Caco-2 (cell line): ENCODE results near the gene COA5. TPM values are rescaled to one million over a fixed set of nuclear protein-coding genes. Genes with fewer than 3 reads are reported as not detected.

Source experiments
- Bru-seq: library from RNA; stranded (reverse); fragments of 400-500 nt; gene quantifications from one replicate; lab custom pipeline; 2021; lab: Mats Ljungman, UMichigan
- BruChase-seq, 2 experiments: library from RNA; stranded (reverse); fragments of 400-500 nt; gene quantifications; one replicate each; lab custom pipeline; 2021; lab: Mats Ljungman, UMichigan
- BruUV-seq: library from RNA; stranded (reverse); fragments of 400-500 nt; replicated peaks from 2 replicates; lab custom pipeline; 2021; lab: Mats Ljungman, UMichigan
- CTCF ChIA-PET: fragments of 300-600 bp; sonication (Branson Sonifier 250); formaldehyde crosslinking; loops from one replicate; lab custom pipeline; 2022; ENCODE audit warnings: antibody characterized with exemption; lab: Charles Lee
- POLR2A ChIA-PET: fragments of 300-600 bp; sonication (Branson Sonifier 250); formaldehyde crosslinking; loops from one replicate; lab custom pipeline; 2022; ENCODE audit warnings: antibody characterized with exemption; lab: Charles Lee
- DNase-seq, 2 experiments: peaks; one replicate each; pipeline versions ENCODE4 v3.0.0 to v3.0.0-alpha.2; 2020 to 2022
- H3K27me3 ChIP-seq: replicated peaks from 2 replicates; pipeline ENCODE4 v1.6.0; 2011; ENCODE audit warnings: low read length; ENCODE audit not compliant: control insufficient read depth, insufficient read depth
- H3K36me3 ChIP-seq: 2 replicates; pipeline ENCODE4 v1.5.1; 2011; ENCODE audit warnings: low read length; ENCODE audit not compliant: control insufficient read depth, insufficient read depth
- H3K4me1 ChIP-seq: fragments of 250-450 bp; sonication (Bioruptor Pico); 2 replicates; pipeline ENCODE4 v1.5.1; 2020; ENCODE audit warnings: mild to moderate bottlenecking
- H3K4me3 ChIP-seq: 2 replicates; pipeline ENCODE4 v1.5.1; 2011; ENCODE audit warnings: low read depth, mild to moderate bottlenecking, control low read depth, low read length
- H3K9me3 ChIP-seq: fragments of 250-450 bp; sonication (Bioruptor Pico); 2 replicates; pipeline ENCODE4 v1.5.1; 2020; ENCODE audit warnings: mild to moderate bottlenecking, moderate library complexity
- H3K27ac Mint-ChIP-seq: one replicate; pipeline ENCODE4 v1.8.0; 2022; ENCODE audit warnings: mixed read lengths; ENCODE audit not compliant: unreplicated experiment
- H3K27me3 Mint-ChIP-seq: one replicate; pipeline ENCODE4 v1.8.0; 2022; ENCODE audit warnings: mixed read lengths; ENCODE audit not compliant: insufficient read depth, unreplicated experiment
- H3K36me3 Mint-ChIP-seq: one replicate; pipeline ENCODE4 v1.8.0; 2022; ENCODE audit warnings: mild to moderate bottlenecking, mixed read lengths; ENCODE audit not compliant: insufficient read depth, unreplicated experiment
- H3K4me1 Mint-ChIP-seq: one replicate; pipeline ENCODE4 v1.8.0; 2022; ENCODE audit warnings: low read depth, mixed read lengths; ENCODE audit not compliant: unreplicated experiment
- H3K4me3 Mint-ChIP-seq: one replicate; pipeline ENCODE4 v1.8.0; 2022; ENCODE audit warnings: mild to moderate bottlenecking, moderate library complexity, mixed read lengths; ENCODE audit not compliant: unreplicated experiment
- H3K9me3 Mint-ChIP-seq: one replicate; pipeline ENCODE4 v1.8.0; 2022; ENCODE audit warnings: mixed read lengths; ENCODE audit not compliant: unreplicated experiment
- CTCF ChIP-seq, 2 experiments: fragments of 200-600 bp in 1 of 2; IDR thresholded peaks; 1 replicate in 1 of 2; 2 replicates in 1 of 2; pipeline versions ENCODE4 v1.5.1 to v1.8.0; 2011 to 2022; ENCODE audit warnings: antibody characterized with exemption in 1 of 2, control low read depth in 1 of 2, inconsistent platforms in 1 of 2, low read depth in 1 of 2, low read length in 1 of 2, mild to moderate bottlenecking in 1 of 2, moderate library complexity in 1 of 2; ENCODE audit not compliant: insufficient read depth in 1 of 2, severe bottlenecking in 1 of 2, unreplicated experiment in 1 of 2
- intact Hi-C: fragments of 100-400 bp; cut with micrococcal nuclease; formaldehyde crosslinking; loops from one replicate; pipeline ENCODE4 v1.10.0; 2022; ENCODE audit not compliant: unreplicated experiment
- long read RNA-seq: library from polyadenylated mRNA; stranded (forward); transcript quantifications from one replicate; pipeline ENCODE4 v2.0.0, GENCODE V29; 2022
- total RNA-seq: library from RNA; stranded (reverse); gene quantifications from 2 replicates; pipeline ENCODE4 v1.2.3, GENCODE V29; 2022

COA5 gene
- 35.7 TPM in 2 replicates for total RNA-seq
- percentile 91 among the genes with signal in this experiment for Bru-seq, nascent RNA
- BruChase-seq, experiment 1, labeled RNA remaining after a 2-hour chase: percentile 90 among the genes with signal in this experiment
- BruChase-seq, experiment 2, labeled RNA remaining after a 6-hour chase: percentile 84 among the genes with signal in this experiment
- long read RNA-seq, transcript COA5-201 (3 exons, 1,754 nt): major isoform, 63 of 88 reads
- long read RNA-seq, transcript COA5-204 (2 exons, 958 nt): minor isoform, 8 of 88 reads
- long read RNA-seq, partial matches to known transcripts: 0 of 88 reads
- long read RNA-seq, other reads (novel, unspliced or antisense): 13 of 88 reads

GRCh38 chr2:98608116-98608961 lies at the start of gene COA5, which contains the start of gene UNC50:
TSS of gene COA5 (minus strand) at chr2:98608512. CDS start at chr2:98608405, 107 bp downstream.
TSS of gene UNC50 (plus strand) at chr2:98608589. CDS start at chr2:98609760, 1,171 bp downstream.
- Mint-ChIP-seq H3K4me3 (peak within 1 kb of the TSS; percentile 86), H3K27ac (peak within 1 kb of the TSS; percentile 82), H3K4me1 (peaks cover 22% of the 10 kb centered on the region), H3K27me3 (no peaks in the 10 kb centered on the region), H3K36me3 (peaks cover 29% of the 10 kb centered on the region), H3K9me3 (no peaks in the 10 kb centered on the region)
- ChIA-PET POLR2A (interaction anchor here (0.7 kb wide), 2 partner anchors 186 to 213 kb away, joined by 3 read pairs; no protein-coding TSS in a partner anchor), CTCF (interaction anchor here (1.0 to 1.2 kb wide), 2 partner anchors 41 to 124 kb away, joined by 4 read pairs; no protein-coding TSS in a partner anchor)
- Histone ChIP-seq H3K27me3 (no peaks in the 10 kb centered on the region), H3K9me3 (no peaks in the 10 kb centered on the region), H3K36me3 (no peaks in the 10 kb centered on the region), H3K4me1 (peaks cover 5% of the 10 kb centered on the region), H3K4me3 (peak within 1 kb of the TSS; percentile 78)
- DNase-seq: peak; percentile 90 to 94
- no TSS peak for BruUV-seq
- intact Hi-C loops: loop anchor here (2.0 kb wide), 1 partner anchor 196 kb away; no protein-coding TSS in a partner anchor
- TF ChIP-seq CTCF (IDR thresholded peaks at IDR 0.05; ENCODE audit: insufficient read depth in 1 of 2, low read depth in 1 of 2, low read length in 1 of 2, severe bottlenecking in 1 of 2, unreplicated experiment in 1 of 2): peak in 1 of 2 experiments; percentile 9

GRCh38 chr2:98656800-98657199 lies 48.5 kb upstream of the COA5 start:
- ChIA-PET CTCF (no interaction called here), POLR2A (interaction anchor here (0.8 kb wide), 1 partner anchor 74 kb away, joined by 3 read pairs; no protein-coding TSS in a partner anchor)
- no peak overlapping the region for H3K27ac Mint-ChIP-seq
- no TSS peak for BruUV-seq
- no peak overlapping the region for H3K4me3 ChIP-seq
- H3K27me3 ChIP-seq: no peaks in the 10 kb centered on the region
- no peaks in the 10 kb centered on the region for H3K27me3 Mint-ChIP-seq
- no peaks in the 10 kb centered on the region for H3K4me1 ChIP-seq
- H3K36me3 Mint-ChIP-seq: peaks cover 21% of the 10 kb centered on the region
- H3K4me1 Mint-ChIP-seq: no peaks in the 10 kb centered on the region
- no peaks in the 10 kb centered on the region for H3K9me3 ChIP-seq
- intact Hi-C loops: no loop called here
- H3K4me3 Mint-ChIP-seq: no peak overlapping the region
- DNase-seq: no peak
- TF ChIP-seq CTCF (IDR thresholded peaks at IDR 0.05; ENCODE audit: insufficient read depth in 1 of 2, low read depth in 1 of 2, low read length in 1 of 2, severe bottlenecking in 1 of 2, unreplicated experiment in 1 of 2): no peak
- H3K9me3 Mint-ChIP-seq: peaks cover 17% of the 10 kb centered on the region
- no peaks in the 10 kb centered on the region for H3K36me3 ChIP-seq
